ENCODE measurements around the gene VPS45. TPM values are rescaled to one million over a fixed set of nuclear protein-coding genes. Genes with fewer than 3 reads are reported as not detected.

Gene VPS45
- total and polyA plus RNA-seq, 2 of the 13 experiments (the other 11 are each of a cell fraction or from before 2014, with no cell fraction given), result 15.2 to 25.2 TPM

DNA sequence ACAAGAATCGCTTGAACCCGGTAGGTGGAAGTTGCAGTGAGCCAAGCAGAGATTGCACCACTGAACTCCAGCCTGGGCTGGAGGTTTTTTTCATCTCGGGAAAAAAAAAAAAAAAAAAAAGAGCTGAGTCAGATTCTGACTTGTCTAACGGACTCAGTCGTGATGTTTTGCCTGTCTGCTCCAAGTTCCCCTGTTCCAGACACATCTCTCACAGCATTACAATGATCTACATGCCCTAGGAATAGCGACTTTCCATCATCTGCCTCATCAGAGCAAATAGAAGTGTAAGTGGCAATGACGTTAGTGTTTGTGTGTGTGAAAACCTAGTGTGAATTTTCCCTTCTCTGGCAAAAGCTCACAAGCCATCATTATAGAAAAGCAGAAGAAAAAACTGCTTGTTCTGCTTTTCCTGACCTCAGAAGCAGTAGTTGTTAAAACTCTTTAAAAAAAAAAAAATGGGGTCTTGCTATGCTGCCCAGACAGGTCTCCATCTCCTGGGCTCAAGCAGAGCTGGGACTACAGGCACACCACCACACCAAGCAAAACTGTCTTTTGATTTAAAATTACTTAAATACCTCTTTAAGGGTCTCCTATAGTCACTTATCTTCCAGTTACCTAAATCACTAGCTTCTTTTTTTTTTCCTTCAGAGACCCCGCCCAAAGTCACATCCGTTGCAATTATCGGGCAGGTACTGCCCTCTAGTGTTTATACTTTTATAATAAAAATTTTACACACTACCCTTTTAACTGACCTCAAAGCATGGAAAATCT lies 119.4 kb downstream of the VPS45 start (continued):
- no peak for TF ChIP-seq SETDB1 (CRISPR knock-in tag; IDR thresholded peaks at IDR 0.05; ENCODE audit: borderline replicate concordance)
- TF ChIP-seq MAFK (conservative IDR thresholded peaks at IDR 0.05 in 1 of 2, IDR thresholded peaks at IDR 0.05 in 1 of 2; ENCODE audit: low read length in 2 of 2), result peak; percentile 80 to 89
- no peak for TF ChIP-seq ZBTB20 (CRISPR knock-in tag; IDR thresholded peaks at IDR 0.05; ENCODE audit: borderline replicate concordance, low read depth)
- no peak for TF ChIP-seq NR3C1 (CRISPR knock-in tag; IDR thresholded peaks at IDR 0.05)
- no peak for TF ChIP-seq ZNF644 (CRISPR knock-in tag; IDR thresholded peaks at IDR 0.05; ENCODE audit: low read depth)
- no peak for TF ChIP-seq NFE2L1 (CRISPR knock-in tag; IDR thresholded peaks at IDR 0.05; ENCODE audit: borderline replicate concordance)
- no peak for TF ChIP-seq ZNF30 (CRISPR knock-in tag; IDR thresholded peaks at IDR 0.05)
- TF ChIP-seq GATAD2A (CRISPR knock-in tag; IDR thresholded peaks at IDR 0.05), result no peak
- TF ChIP-seq, protein P1, sequence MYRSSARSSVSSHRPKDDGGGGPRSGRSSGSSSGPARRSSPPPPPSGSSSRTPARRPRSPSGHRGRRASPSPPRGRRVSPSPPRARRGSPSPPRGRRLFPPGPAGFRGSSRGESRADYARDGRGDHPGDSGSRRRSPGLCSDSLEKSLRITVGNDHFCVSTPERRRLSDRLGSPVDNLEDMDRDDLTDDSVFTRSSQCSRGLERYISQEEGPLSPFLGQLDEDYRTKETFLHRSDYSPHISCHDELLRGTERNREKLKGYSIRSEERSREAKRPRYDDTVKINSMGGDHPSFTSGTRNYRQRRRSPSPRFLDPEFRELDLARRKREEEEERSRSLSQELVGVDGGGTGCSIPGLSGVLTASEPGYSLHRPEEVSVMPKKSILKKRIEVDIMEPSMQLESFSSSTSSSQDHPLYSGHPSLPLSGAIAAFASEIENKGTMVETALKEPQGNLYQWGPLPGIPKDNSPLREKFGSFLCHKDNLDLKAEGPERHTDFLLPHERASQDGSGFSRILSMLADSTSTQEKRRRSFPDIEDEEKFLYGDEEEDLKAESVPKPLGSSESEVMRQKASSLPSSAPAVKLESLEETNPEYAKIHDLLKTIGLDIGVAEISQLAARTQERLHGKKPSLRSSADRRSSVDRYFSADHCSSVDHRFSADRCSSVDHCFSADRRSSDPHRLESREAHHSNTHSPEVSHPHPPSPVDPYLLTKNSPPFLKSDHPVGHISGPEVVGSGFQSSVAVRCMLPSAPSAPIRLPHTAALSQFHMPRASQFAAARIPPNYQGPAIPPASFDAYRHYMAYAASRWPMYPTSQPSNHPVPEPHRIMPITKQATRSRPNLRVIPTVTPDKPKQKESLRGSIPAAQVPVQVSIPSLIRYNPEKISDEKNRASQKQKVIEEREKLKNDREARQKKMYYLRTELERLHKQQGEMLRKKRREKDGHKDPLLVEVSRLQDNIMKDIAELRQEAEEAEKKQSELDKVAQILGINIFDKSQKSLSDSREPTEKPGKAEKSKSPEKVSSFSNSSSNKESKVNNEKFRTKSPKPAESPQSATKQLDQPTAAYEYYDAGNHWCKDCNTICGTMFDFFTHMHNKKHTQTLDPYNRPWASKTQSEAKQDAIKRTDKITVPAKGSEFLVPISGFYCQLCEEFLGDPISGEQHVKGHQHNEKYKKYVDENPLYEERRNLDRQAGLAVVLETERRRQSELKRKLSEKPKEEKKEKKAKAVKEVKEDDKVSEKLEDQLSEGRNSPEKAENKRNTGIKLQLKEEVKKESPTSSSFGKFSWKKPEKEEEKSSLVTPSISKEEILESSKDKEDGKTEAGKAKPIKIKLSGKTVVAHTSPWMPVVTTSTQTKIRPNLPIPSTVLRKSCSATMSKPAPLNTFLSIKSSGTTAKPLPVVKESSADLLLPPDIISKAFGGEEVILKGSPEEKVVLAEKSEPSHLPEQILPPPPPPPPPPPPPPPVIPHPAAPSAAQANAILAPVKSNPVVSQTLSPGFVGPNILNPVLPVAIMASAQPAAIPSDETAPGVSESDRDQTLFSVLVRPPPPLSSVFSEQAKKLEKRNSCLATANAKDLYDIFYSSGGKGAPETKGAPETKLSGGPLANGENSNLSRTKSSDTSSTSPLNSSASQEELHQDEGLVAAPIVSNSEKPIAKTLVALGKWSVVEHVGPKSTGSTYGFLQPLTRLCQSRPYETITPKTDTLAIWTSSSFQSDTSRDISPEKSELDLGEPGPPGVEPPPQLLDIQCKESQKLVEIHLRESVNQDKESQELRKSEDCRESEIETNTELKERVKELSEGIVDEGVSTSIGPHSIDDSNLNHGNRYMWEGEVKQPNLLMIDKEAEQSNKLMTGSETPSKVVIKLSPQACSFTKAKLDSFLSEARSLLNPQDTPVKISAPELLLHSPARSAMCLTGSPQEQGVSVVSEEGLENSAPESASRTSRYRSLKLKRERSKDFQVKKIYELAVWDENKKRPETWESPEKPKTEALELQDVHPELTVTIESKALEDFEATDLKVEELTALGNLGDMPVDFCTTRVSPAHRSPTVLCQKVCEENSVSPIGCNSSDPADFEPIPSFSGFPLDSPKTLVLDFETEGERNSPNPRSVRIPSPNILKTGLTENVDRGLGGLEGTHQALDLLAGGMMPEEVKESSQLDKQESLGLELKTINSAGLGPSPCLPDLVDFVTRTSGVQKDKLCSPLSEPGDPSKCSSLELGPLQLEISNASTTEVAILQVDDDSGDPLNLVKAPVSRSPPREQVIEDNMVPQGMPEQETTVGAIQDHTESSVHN (CRISPR knock-in tag; IDR thresholded peaks at IDR 0.05), result no peak
- no peak for TF ChIP-seq MTA1 (CRISPR knock-in tag; IDR thresholded peaks at IDR 0.05; ENCODE audit: borderline replicate concordance)
- TF ChIP-seq NCOA5 (CRISPR knock-in tag; IDR thresholded peaks at IDR 0.05), result no peak
- no peak for TF ChIP-seq HOXA3 (CRISPR knock-in tag; IDR thresholded peaks at IDR 0.05)
- TF ChIP-seq, protein P2, sequence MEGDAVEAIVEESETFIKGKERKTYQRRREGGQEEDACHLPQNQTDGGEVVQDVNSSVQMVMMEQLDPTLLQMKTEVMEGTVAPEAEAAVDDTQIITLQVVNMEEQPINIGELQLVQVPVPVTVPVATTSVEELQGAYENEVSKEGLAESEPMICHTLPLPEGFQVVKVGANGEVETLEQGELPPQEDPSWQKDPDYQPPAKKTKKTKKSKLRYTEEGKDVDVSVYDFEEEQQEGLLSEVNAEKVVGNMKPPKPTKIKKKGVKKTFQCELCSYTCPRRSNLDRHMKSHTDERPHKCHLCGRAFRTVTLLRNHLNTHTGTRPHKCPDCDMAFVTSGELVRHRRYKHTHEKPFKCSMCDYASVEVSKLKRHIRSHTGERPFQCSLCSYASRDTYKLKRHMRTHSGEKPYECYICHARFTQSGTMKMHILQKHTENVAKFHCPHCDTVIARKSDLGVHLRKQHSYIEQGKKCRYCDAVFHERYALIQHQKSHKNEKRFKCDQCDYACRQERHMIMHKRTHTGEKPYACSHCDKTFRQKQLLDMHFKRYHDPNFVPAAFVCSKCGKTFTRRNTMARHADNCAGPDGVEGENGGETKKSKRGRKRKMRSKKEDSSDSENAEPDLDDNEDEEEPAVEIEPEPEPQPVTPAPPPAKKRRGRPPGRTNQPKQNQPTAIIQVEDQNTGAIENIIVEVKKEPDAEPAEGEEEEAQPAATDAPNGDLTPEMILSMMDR (CRISPR knock-in tag; IDR thresholded peaks at IDR 0.05), result peak; percentile 52
- TF ChIP-seq, protein P3, sequence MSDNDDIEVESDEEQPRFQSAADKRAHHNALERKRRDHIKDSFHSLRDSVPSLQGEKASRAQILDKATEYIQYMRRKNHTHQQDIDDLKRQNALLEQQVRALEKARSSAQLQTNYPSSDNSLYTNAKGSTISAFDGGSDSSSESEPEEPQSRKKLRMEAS (IDR thresholded peaks at IDR 0.05), result 0 out of 2 replicates have a peak, but pooled peaks have one; percentile 21
- TF ChIP-seq HIVEP1 (CRISPR knock-in tag; IDR thresholded peaks at IDR 0.05), result no peak
- no peak for TF ChIP-seq SP4 (CRISPR knock-in tag; IDR thresholded peaks at IDR 0.05)
- TF ChIP-seq TCF12 (IDR thresholded peaks at IDR 0.05), result no peak
- no peak for TF ChIP-seq TCF12 (CRISPR knock-in tag; IDR thresholded peaks at IDR 0.05)
- TF ChIP-seq HNRNPL (IDR thresholded peaks at IDR 0.05; ENCODE audit: low read depth, low read length), result no peak
- TF ChIP-seq SIN3B (IDR thresholded peaks at IDR 0.05; ENCODE audit: low read length), result no peak
- TF ChIP-seq, protein P4, sequence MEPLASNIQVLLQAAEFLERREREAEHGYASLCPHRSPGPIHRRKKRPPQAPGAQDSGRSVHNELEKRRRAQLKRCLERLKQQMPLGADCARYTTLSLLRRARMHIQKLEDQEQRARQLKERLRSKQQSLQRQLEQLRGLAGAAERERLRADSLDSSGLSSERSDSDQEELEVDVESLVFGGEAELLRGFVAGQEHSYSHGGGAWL (CRISPR knock-in tag; IDR thresholded peaks at IDR 0.05), result no peak

All from HepG2 (cell line).